Measurements from ENCODE around the gene TCAF1. TPM values are rescaled to one million over a fixed set of nuclear protein-coding genes. Genes with fewer than 3 reads are reported as not detected.
"Not testable (repeated sequence)": the region's sequence is repeated elsewhere in the genome, so short reads cannot be mapped to it uniquely, and the experiment has no call there.

The TCAF1 gene
- total RNA-seq, 5 donors from 2014 or later (not counting 1 experiment from before 2014, with no cell fraction given): 12.9 to 15.0 (median 13.5) TPM

DNA sequence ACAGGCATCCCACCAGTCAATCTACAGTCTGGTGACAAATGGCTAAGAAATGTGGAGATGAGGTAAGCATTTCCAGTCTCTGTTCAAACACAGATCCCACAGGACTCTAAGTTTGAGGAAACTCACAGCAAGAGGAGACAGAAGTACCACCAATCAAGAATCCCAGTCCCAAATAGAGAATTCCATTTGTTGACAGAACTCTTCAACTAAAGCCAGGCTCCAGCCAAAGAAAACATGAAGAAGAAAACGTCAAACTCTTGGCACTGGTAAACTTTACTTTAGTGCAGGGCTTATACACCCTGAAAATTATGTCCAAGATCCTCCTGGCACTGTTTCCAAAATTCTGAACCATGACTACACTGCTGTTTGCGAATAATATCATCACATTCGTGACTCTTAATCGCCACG, 95.3 kb downstream of the TCAF1 start:
- ATAC-seq (replicated peaks in 1 of 4); H3K4me1 Mint-ChIP-seq; H3K9me3 ChIP-seq; H3K27ac Mint-ChIP-seq; H3K27me3 ChIP-seq (replicated peaks in 1 of 2; ENCODE audit: control insufficient read depth in 2 of 2, extremely low read depth in 1 of 2, insufficient read depth in 2 of 2, low read length in 1 of 2); H3K36me3 Mint-ChIP-seq; DNase-seq; H3K27me3 Mint-ChIP-seq; H3K27ac ChIP-seq (ENCODE audit: low read length); CTCF ChIA-PET; H3K9me3 Mint-ChIP-seq; H3K4me3 ChIP-seq (ENCODE audit: control insufficient read depth in 1 of 2, extremely low read depth in 1 of 2, low read length in 1 of 2); H3K4me3 Mint-ChIP-seq; H3K4me1 ChIP-seq (ENCODE audit: control insufficient read depth in 1 of 2, extremely low read depth in 1 of 2, insufficient read depth in 2 of 2, low read length in 2 of 2); POLR2A ChIA-PET; H3K36me3 ChIP-seq (ENCODE audit: control insufficient read depth in 2 of 2, extremely low read depth in 1 of 2, insufficient read depth in 1 of 2, low read length in 1 of 2): not testable (repeated sequence)
- WGBS (ENCODE audit: insufficient coverage): no CpG with 5 or more reads among the region's 5 CpGs

Other genes starting within 250 kb of the TCAF1 start
- 1 to 10 TPM; 1.1 to 2.2 (median 1.4) TPM for gene CTAGE6, start 144.5 kb downstream of the TCAF1 start, total RNA-seq
- not detected for gene OR2F2, start 33.1 kb upstream of the TCAF1 start, total RNA-seq
- gene OR2F1, start 52.7 kb upstream of the TCAF1 start, total RNA-seq: not detected
- not detected for gene OR6B1, start 98.1 kb upstream of the TCAF1 start, total RNA-seq
- gene OR2A5, start 146.8 kb upstream of the TCAF1 start, total RNA-seq: not detected
- not detected for gene OR2A25, start 167.6 kb upstream of the TCAF1 start, total RNA-seq
- gene OR2A12, start 184.1 kb upstream of the TCAF1 start, total RNA-seq: not detected
- not detected for gene OR2A2, start 207.4 kb upstream of the TCAF1 start, total RNA-seq
- not detected for gene OR2A14, start 221.0 kb upstream of the TCAF1 start, total RNA-seq

All from T-cell (primary cell).